TTC549 (cell line): Measurements from ENCODE around the gene ST3GAL3.

Experiments
- FAIRE-seq: peaks from 2 replicates; lab custom pipeline; 2012; peaks lifted over from hg19 to GRCh38; lab: Jason Lieb, UNC

Gene ST3GAL3

GRCh38 chr1:43878854-43879253 lies 171.5 kb downstream of the ST3GAL3 start:
- no peak for FAIRE-seq

GRCh38 chr1:43879414-43879813 lies 172.1 kb downstream of the ST3GAL3 start:
- no peak for FAIRE-seq

- FAIRE-seq, result no peak
These were observed 172.7 kb downstream of the ST3GAL3 start for GRCh38 chr1:43879996-43880395.

DNA sequence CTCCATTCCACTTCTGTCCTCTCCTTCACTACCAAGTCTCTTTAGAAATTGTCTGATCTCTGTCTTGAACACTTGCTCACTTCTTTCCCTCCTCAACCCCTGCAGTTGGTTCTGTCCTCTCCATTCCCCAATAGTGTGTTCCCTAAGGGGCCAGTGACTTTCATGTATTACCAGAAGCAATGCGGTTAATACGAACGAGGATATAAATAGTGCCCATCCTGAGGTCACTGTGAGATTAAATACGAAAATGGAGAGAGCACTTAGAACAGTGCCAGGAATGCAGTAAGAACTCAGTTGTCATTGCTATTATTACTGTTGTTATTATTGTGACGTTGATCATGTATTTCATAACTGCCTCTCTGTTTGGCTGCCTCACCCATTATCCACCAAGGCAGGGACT lies 173.3 kb downstream of the ST3GAL3 start:
- no peak for FAIRE-seq

GRCh38 chr1:43881415-43881814 lies 174.1 kb downstream of the ST3GAL3 start:
- FAIRE-seq, result no peak

- FAIRE-seq, result no peak
These were observed 175.4 kb downstream of the ST3GAL3 start for GRCh38 chr1:43882763-43883162.

- no peak for FAIRE-seq
These were observed 176.0 kb downstream of the ST3GAL3 start for GRCh38 chr1:43883321-43883720.

- no peak for FAIRE-seq
These were observed 178.0 kb downstream of the ST3GAL3 start for GRCh38 chr1:43885279-43885801.

DNA sequence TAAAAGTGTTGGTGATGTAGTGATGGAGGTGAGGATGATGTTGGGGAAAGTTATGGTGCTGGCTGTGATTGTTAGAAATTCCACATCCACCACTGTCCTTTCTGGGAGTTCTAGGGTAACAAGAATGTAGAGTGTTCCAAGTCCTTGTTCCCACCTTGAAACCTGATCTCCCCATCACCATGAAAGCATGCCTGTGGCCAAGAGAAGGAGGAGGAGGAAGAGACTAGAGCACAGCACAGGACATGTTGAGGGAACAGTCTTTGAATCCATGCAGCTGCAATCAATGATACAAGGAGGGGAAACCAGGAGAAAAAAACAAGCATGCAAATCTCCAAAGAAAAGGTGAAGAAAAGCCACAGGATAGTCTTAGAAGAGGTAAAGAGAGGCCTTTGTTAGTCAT lies 180.4 kb downstream of the ST3GAL3 start:
- no peak for FAIRE-seq

GRCh38 chr1:43890815-43891214 lies 183.5 kb downstream of the ST3GAL3 start:
- no peak for FAIRE-seq

DNA sequence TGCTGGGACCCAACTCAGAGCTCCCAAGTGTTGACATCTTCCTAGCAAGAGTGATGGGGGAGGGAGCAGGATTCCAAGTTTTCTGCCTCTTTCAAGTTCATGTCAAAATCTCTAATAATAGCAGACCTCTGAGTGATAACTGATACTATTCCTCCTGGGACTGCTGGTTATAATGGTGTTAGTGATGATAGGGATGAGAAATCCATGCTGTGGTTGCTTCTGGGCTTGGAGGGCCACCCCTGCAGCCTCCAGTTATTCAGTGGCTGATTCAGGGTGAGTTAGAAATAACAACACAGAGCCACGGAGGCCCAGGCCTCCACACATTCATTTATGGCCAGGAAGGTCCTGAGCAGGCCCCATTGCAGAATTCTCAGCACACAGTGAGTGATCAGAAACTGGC lies 185.7 kb downstream of the ST3GAL3 start:
- no peak for FAIRE-seq

DNA sequence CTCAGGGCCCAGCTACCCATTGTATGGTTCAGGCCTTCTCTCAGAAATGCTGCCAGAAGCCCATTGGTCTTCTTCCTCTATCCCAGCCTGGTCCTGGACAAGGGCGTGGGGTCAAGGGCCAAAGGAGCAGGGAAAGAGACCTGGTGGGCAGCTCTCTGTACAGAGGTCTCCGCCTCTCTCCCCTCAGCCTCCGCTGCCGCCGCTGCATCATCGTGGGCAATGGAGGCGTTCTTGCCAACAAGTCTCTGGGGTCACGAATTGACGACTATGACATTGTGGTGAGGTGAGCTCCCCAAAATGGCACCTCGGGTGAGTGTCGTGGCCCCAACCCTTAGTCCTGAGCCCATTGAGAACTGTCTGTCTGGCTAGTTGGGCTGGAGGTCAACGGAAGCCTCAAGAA lies 191.6 kb downstream of the ST3GAL3 start:
- no peak for FAIRE-seq

GRCh38 chr1:43900386-43900785 lies 193.1 kb downstream of the ST3GAL3 start:
- no peak for FAIRE-seq

- FAIRE-seq, result no peak
These were observed 194.0 kb downstream of the ST3GAL3 start for GRCh38 chr1:43901196-43901961.

- no peak for FAIRE-seq
These were observed 194.9 kb downstream of the ST3GAL3 start for GRCh38 chr1:43902058-43902831.

DNA sequence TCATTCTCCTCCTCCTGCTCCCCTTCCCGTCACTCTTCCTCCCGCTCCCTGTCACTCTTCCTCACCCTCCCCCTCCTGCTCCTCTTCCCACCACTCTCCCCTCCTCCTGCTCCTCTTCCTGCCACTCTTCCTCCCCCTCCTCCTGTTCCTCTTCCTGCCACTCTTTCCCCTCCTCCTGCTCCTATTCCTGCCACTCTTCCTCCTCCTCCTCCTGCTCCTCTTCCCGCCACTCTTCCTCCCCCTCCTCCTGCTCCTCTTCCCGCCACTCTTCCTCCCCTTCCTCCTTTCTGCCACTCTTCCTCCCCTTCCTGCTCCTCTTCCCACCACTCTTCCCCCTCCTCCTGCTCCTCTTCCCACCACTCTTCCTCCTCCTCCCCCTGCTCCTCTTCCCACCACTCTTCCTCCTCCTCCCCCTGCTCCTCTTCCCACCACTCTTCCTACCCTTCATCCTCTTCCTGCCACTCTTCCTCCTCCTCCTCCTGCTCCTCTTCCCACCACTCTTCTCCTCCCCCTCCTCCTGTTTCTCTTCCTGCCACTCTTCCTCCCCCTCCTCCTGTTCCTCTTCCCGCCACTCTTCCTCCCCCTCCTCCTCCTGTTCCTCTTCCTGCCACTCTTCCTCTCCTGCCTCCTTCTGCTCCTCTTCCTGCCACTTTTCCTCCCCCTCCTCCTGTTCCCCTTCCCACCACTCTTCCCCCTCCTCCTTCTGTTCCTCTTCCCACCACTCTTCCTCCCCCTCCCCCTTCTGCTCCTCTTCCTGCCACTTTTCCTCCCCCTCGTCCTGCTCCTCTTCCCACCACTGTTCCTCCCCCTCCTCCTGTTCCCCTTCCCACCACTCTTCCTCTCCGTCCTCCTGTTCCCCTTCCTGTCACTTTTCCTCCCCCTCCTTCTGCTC lies 197.6 kb downstream of the ST3GAL3 start:
- no peak for FAIRE-seq

- FAIRE-seq, result no peak
These were observed 200.9 kb downstream of the ST3GAL3 start for GRCh38 chr1:43908226-43908625.

DNA sequence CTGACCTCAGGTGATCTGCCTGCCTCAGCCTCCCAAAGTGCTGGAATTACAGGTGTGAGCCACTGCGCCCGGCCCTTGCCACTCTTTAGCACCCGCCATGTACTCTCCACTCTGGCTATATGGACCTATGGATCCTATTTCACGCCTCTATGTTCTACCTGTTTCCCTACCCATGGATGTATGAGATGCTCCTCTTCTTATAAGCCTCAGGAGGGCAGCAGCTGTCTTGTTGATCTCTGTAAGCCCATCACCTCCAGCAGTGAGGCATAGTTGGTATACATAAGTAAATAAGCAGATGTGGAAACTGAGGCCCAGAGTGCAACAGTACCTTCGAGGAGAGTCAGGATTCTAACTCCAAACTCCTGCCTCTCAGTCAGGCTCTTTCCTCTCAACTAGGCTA lies 201.5 kb downstream of the ST3GAL3 start:
- no peak for FAIRE-seq

GRCh38 chr1:43910343-43910742 lies 203.0 kb downstream of the ST3GAL3 start:
- no peak for FAIRE-seq

- FAIRE-seq, result no peak
These were observed 205.3 kb downstream of the ST3GAL3 start for GRCh38 chr1:43912607-43913006.

DNA sequence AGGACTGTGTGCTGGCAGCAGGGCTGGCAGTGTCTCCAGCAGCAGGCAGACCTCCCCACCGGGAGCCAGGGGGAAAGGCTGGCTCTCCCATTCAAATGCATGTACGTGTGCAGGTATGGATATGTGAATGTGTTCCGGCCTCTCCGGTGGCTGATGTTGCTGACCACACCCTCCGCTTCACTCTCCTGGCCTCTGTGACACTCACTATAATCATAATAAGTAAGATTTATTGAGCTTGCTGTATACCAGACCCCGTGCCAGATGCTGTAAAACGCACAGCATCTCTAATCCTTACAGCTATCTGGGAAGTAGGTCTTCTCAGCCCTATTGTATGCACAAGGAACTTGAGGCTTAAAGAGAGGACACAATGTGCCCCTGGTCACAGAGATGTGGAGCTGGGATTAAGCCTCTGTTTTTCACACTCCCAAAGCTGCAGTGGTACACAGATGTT lies 205.7 kb downstream of the ST3GAL3 start:
- FAIRE-seq, result no peak

DNA sequence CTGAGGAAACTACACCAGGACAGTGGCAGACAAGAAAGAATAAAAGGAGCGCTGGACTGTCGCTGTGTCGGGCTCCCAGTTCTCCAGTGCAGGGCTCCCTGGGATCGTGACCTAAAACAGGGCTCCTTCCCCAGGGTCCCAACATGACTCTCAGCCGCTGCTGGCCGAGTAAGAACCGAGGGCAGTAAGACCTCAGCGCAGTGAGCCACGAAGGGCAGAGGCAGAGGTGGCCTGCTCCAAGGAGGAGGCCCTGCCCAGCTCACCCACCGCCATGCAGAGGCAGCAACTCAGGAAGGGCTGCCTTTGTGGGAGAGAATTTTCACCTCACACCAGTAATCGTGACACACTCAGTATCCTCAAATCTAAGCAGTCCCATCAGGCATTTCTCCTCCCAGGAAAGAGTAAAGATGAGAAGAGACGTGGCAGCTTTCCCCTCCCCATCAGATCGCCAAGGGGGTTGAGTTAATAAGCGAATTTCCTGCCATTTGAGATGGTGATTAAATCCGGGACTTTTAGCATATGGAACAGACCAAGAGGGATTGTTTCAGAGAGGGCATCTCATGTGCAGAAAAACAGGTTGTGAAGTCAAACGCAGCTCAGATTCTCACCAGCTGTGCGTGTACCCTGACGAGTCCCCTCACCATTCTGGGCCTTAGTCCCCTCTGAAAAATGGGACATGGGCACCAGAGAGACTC lies 206.5 kb downstream of the ST3GAL3 start:
- FAIRE-seq, result no peak
